Adipocyte (in vitro differentiated cells): ENCODE data around the gene PPP6R1.
A peak's percentile ranks its signal among the peaks of the same experiment; 100 is the strongest.
"Not testable (repeated sequence)": the region's sequence is repeated elsewhere in the genome, so short reads cannot be mapped to it uniquely, and the experiment has no call there.

Source experiments
- DNase-seq: peaks from one replicate; pipeline ENCODE4 v3.0.0-alpha.2; 2015; ENCODE audit warnings: low read depth
- H3K27me3 ChIP-seq: replicated peaks from 2 replicates; pipeline ENCODE4 v1.7.0; 2013; ENCODE audit warnings: mild to moderate bottlenecking, low read length, moderate library complexity; ENCODE audit not compliant: control insufficient read depth, insufficient read depth
- H3K36me3 ChIP-seq: 2 replicates; pipeline ENCODE4 v1.7.0; 2013; ENCODE audit warnings: low read length, mild to moderate bottlenecking, moderate library complexity; ENCODE audit not compliant: control insufficient read depth, insufficient read depth, severe bottlenecking
- H3K4me1 ChIP-seq: 2 replicates; pipeline ENCODE4 v1.7.0; 2013; ENCODE audit warnings: mild to moderate bottlenecking, low read length, moderate library complexity; ENCODE audit not compliant: control insufficient read depth, insufficient read depth
- H3K4me3 ChIP-seq: 2 replicates; pipeline ENCODE4 v1.7.0; 2013; ENCODE audit warnings: mild to moderate bottlenecking, low read length, moderate library complexity
- H3K9ac ChIP-seq: 2 replicates; pipeline ENCODE4 v1.7.0; 2013; ENCODE audit warnings: mild to moderate bottlenecking, low read length, moderate library complexity
- H3K9me3 ChIP-seq: 2 replicates; pipeline ENCODE4 v1.7.0; 2013; ENCODE audit warnings: mild to moderate bottlenecking, low read length, moderate library complexity; ENCODE audit not compliant: control insufficient read depth

Gene PPP6R1

GRCh38 chr19:55225415-55225958 lies 33.3 kb downstream of the PPP6R1 start:
- H3K9me3 ChIP-seq, result no peaks in the 10 kb centered on the region
- H3K36me3 ChIP-seq, result peaks cover 14% of the 10 kb centered on the region
- H3K9ac ChIP-seq, result no peak overlapping the region
- DNase-seq, result no peak
- no peaks in the 10 kb centered on the region for H3K4me1 ChIP-seq
- no peak overlapping the region for H3K4me3 ChIP-seq
- H3K27me3 ChIP-seq, result no peaks in the 10 kb centered on the region

- H3K4me1 ChIP-seq, H3K9ac ChIP-seq, H3K9me3 ChIP-seq, DNase-seq, H3K4me3 ChIP-seq, H3K36me3 ChIP-seq, H3K27me3 ChIP-seq: not testable (repeated sequence)
Observed at GRCh38 chr19:55224679-55225414, 34.0 kb downstream of the PPP6R1 start.

GRCh38 chr19:55224038-55224665 lies 34.7 kb downstream of the PPP6R1 start:
- H3K9me3 ChIP-seq, result no peaks in the 10 kb centered on the region

GRCh38 chr19:55223291-55224037 lies 35.4 kb downstream of the PPP6R1 start:
- H3K27me3 ChIP-seq, result no peaks in the 10 kb centered on the region
- H3K4me1 ChIP-seq, result no peaks in the 10 kb centered on the region
- no peak for DNase-seq
- H3K36me3 ChIP-seq, result peaks cover 7% of the 10 kb centered on the region
- H3K9ac ChIP-seq, result no peak overlapping the region
- H3K4me3 ChIP-seq, result no peak overlapping the region
- H3K9me3 ChIP-seq, result no peaks in the 10 kb centered on the region

More at GRCh38 chr19:55224038-55224665, 34.7 kb downstream of the PPP6R1 start:
- no peak for DNase-seq
- peaks cover 7% of the 10 kb centered on the region for H3K36me3 ChIP-seq
- no peaks in the 10 kb centered on the region for H3K4me1 ChIP-seq
- H3K9ac ChIP-seq, result no peak overlapping the region
- H3K27me3 ChIP-seq, result no peaks in the 10 kb centered on the region
- H3K4me3 ChIP-seq, result no peak overlapping the region

GRCh38 chr19:55220525-55220924 lies 38.3 kb downstream of the PPP6R1 start:
- no peaks in the 10 kb centered on the region for H3K36me3 ChIP-seq
- H3K4me1 ChIP-seq, result peaks cover 8% of the 10 kb centered on the region
- no peaks in the 10 kb centered on the region for H3K9me3 ChIP-seq
- no peak for DNase-seq
- H3K27me3 ChIP-seq, result no peaks in the 10 kb centered on the region
- no peak overlapping the region for H3K4me3 ChIP-seq
- no peak overlapping the region for H3K9ac ChIP-seq

- Histone ChIP-seq H3K9me3 (peaks cover 8% of the 10 kb centered on the region), H3K4me3 (peak overlapping the region; percentile 91), H3K4me1 (peaks cover 8% of the 10 kb centered on the region), H3K36me3 (no peaks in the 10 kb centered on the region), H3K27me3 (no peaks in the 10 kb centered on the region), H3K9ac (peak overlapping the region; percentile 88)
- DNase-seq, result peak; percentile 95
Observed at GRCh38 chr19:55216461-55217198, 42.2 kb downstream of the PPP6R1 start.

GRCh38 chr19:55213547-55213946 lies 45.3 kb downstream of the PPP6R1 start:
- Histone ChIP-seq H3K9ac (no peak overlapping the region), H3K4me3 (no peak overlapping the region), H3K27me3 (no peaks in the 10 kb centered on the region), H3K4me1 (peaks cover 15% of the 10 kb centered on the region), H3K36me3 (no peaks in the 10 kb centered on the region), H3K9me3 (peaks cover 8% of the 10 kb centered on the region)
- DNase-seq, result no peak

- no peak overlapping the region for H3K9ac ChIP-seq
- no peaks in the 10 kb centered on the region for H3K36me3 ChIP-seq
- peaks cover 8% of the 10 kb centered on the region for H3K9me3 ChIP-seq
- no peaks in the 10 kb centered on the region for H3K27me3 ChIP-seq
- DNase-seq, result no peak
- H3K4me3 ChIP-seq, result no peak overlapping the region
- peaks cover 15% of the 10 kb centered on the region for H3K4me1 ChIP-seq
Observed at GRCh38 chr19:55212447-55212846, 46.4 kb downstream of the PPP6R1 start.

- Histone ChIP-seq H3K4me3 (no peak overlapping the region), H3K4me1 (peaks cover 12% of the 10 kb centered on the region), H3K36me3 (no peaks in the 10 kb centered on the region), H3K9ac (no peak overlapping the region), H3K9me3 (peaks cover 8% of the 10 kb centered on the region), H3K27me3 (no peaks in the 10 kb centered on the region)
- peak; percentile 70 for DNase-seq
Observed at GRCh38 chr19:55209693-55210472, 48.9 kb downstream of the PPP6R1 start.

GRCh38 chr19:55208880-55209692 lies 49.7 kb downstream of the PPP6R1 start, which contains the start of gene PTPRH:
Gene PTPRH, minus strand, starts transcription at chr19:55209501. Its CDS starts 68 bp downstream, at chr19:55209433.
- H3K9ac ChIP-seq, result no peak within 1 kb of the TSS
- peaks cover 12% of the 10 kb centered on the region for H3K4me1 ChIP-seq

More at GRCh38 chr19:55208880-55209692, 49.7 kb downstream of the PPP6R1 start, which contains the start of gene PTPRH:
- H3K27me3 ChIP-seq, result no peaks in the 10 kb centered on the region
- H3K9me3 ChIP-seq, result peaks cover 8% of the 10 kb centered on the region
- no peaks in the 10 kb centered on the region for H3K36me3 ChIP-seq
- no peak for DNase-seq
- H3K4me3 ChIP-seq, result no peak within 1 kb of the TSS
